HG02981 (cell line): ENCODE data around the gene GPATCH2.
"Not testable (repeated sequence)": the region's sequence is repeated elsewhere in the genome, so short reads cannot be mapped to it uniquely, and the experiment has no call there.

Experiments
- ATAC-seq: cut with Tn5 transposase; IDR thresholded peaks from one replicate; pipeline ENCODE4 v1.9.1; 2021; ENCODE audit warnings: mild to moderate bottlenecking, moderate library complexity; ENCODE audit not compliant: unreplicated experiment

The GPATCH2 gene

DNA sequence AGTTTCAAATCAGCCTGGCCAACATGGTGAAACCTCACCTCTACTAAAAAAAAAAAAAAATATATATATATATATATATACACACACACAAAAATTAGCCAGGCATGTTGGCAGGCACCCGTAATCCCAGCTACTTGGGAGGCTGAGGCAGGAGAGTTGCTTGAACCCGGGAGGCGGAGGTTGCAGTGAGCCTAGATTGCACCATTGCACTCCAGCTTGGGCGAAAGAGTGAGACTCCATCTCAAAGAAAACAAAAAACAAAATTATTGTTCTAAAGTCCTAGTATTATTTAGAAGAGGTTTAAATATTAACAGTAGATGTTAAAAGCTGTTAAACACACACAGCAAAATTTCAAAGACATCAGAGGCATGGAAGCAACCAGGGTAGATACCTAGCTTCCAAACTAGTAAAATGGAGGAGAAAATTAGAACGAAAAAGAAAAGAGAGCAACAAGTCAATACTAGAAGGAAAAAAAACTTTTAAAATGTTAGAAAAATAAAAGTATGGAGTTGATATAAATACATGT lies 46.5 kb downstream of the GPATCH2 start:
- not testable (repeated sequence) for ATAC-seq

DNA sequence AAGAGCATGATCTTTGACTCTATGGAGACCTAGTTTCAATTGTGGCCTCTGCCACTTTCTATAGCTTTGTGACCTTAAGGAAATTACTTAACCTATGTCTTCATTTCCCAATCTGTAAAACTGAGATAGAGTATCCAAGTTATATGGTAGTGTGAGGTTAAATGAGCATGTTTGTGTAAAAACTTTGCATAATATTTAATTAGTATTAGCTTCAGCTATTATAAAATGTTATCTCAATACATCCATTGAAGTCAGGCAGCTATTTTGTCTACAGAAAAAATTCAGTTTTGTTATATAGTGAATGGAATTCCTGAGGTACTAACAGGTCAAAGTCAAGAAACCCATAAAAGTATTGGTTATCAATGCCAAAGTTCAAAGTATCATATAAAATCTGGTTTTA lies 53.6 kb downstream of the GPATCH2 start:
- no peak for ATAC-seq

DNA sequence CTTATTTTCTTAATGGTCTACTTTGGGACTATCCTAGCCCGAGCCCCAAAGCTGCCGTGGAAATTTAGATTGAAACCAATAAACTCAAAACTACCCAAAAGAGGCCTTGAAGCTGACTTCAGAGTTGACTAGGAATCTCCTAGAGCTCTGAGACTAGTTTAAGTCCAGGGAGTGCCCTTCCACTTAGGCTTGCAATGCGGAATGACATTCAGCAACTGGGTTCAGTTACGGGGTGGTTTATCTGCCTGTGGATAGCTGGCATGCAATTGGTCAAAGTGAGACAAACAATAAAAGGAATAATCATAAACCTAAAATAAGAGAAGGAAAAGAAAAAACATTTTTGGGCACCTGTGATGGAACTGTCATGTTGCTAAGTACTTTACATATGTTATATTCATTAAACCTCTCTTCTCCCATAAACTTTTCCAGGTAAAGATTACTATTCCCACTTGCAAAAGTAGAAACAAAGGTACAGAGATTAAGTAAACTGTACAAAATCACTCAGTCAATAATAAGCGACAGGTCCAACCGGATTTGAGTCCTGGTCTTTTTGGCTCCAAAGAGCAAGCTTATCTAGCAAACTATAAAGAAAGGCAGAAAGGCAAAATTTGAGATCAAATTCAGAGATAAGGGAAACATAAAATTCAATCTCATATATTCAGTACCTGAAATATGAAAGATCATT lies 56.5 kb downstream of the GPATCH2 start:
- no peak for ATAC-seq

DNA sequence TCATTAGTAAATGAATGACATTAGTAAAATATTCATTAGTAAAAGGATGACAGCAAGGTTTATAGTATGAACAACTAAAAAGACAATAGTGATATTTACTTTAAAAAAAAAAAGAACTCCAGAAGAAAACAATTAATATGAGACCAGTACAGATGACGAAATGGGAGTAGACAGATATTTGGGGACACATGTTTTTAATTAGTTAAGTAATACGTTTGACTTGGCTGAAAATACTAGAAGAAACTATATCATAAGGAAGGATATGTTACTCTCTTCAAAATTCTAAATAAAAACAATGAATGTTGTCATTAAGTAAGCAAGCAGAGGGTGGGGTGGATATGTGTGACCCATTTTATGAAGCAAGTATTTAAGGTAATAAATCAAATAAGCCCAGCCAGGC lies 61.9 kb downstream of the GPATCH2 start:
- ATAC-seq = no peak

DNA sequence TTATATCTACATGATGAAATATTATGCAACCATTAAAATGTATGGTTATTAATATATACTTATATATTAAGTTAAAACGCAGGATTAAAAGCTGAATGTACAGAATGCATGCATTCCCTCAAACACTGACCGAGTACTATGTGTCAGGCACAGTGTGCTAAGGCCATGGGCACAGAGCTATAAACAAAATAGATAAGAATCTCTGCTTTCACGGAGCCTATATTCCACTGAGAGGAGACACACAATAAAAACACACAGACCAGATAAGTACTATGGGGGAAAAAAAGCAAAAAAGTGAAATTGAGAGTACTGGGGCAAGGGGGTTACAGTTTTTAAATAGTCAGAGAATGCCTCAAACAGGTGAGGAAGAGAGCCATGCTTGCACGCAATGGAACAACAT lies 62.7 kb downstream of the GPATCH2 start:
- no peak for ATAC-seq

DNA sequence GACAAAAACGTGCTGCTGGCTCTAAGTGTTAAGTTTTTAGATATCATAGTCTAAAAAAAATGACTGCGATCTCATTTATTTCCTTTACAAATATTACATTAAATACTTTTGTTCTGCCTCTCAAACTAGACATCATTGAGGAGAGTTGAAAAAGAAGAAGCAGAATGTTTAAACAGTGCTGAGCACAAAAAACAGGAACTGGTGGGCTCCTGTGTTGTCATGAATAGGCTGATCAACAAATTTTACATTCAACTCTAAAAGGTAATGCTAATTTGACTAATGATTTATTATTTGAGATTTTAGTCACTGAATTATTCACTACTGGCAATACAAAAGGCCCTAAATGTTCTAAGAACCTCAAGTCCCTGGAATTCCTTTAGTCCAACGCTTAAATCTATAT lies 66.1 kb downstream of the GPATCH2 start:
- no peak for ATAC-seq

DNA sequence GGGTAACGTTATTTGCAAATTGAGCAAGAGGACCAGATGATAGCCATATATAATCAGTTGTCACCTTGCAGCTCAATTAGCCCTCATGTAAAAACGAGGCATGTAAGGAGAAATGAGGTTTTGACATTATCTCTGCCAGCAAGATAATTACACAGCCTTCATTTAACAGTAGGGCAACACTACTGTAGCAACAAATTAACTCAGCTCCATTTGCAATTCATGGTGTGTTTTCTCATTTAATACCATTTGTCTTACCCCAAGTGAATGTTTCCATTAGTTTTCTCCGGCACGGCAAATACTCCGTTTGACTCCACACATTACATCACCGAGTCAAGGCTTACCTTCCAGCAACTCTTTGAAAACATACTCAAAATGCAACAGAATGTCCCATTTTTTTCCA lies 66.7 kb downstream of the GPATCH2 start:
- ATAC-seq = no peak

DNA sequence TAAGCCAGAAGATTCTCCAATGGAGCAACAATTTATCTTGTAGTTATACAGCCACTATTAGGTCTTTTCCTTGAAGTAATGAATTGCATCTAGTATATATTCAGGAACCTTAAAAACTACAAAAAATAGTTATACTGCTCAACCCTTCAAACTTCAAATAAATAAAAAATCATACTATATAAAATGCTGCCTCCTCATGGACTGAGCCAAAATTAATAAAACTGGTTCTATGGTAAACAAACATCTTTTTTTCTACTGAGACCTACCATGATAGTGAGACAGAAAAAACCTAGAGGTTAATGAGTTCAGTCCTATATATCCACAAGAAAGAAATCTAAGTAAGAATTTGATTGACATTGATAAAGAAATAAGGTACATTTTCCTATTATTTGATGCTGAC lies 67.7 kb downstream of the GPATCH2 start:
- ATAC-seq = no peak

DNA sequence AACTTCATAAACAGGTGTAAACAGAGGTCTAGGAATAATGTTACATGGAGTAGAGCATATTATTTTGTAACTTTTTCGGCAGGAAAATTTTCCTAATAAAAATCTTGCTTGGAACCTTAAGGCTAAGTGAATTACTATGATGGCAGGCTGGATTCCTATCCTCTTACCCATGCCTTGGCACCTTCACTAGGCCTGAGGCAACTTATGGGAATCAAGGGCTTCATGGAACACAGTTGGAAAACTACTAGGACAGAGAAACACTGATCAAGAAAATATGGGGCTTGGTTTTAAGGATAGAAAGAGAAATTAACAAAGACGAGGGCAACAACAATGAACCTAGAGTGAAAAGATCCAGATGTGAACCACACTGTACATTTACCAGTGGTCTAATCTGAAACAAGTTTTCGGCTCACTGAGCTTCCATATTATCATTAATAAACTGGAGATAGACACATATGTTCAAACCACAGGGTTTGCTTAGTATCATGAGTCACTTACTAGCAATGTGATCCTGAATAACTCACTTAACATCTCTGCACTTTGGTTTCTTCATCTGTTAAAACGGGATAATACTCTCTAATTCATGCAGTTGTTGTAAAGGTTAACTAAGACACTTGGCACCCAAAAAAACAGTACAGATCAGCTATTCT lies 68.5 kb downstream of the GPATCH2 start:
- no peak for ATAC-seq

DNA sequence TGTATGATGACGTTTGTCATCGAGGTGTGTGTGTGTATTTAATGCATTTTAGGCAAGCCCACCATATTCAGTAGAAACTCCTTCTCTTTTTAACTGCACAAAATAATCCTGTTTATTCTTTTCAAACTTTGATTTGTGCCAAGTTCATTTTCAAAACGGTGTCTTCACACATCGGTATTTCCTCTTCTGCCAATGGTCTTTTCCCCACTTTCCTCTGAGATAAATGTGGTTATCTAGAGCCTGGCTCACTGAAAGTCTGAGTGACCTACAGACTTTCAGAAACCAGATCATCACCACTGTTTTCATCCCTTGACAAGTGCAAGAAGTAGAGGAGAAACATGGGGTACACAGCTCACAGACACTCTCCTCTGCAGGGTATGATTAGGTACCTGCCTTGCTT lies 69.4 kb downstream of the GPATCH2 start:
- no peak for ATAC-seq

DNA sequence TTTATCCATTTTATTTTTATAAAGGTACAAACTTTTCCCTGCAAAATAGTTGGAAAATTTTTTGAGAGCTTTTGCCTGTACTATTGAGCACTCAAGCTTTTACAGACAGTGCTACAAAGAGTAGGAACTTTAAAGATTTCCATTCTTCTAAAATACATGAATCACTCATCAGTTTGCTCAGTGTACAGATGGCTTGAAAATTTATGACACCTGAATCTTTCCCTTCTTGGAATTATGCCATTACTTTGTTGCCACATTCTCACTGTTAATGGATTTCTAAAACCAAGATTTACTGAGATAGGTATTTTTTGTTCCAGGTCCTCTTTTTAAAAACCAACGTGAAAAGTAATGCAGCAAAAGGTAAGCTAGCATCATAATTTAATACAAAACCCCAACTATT lies 76.0 kb downstream of the GPATCH2 start:
- no peak for ATAC-seq

DNA sequence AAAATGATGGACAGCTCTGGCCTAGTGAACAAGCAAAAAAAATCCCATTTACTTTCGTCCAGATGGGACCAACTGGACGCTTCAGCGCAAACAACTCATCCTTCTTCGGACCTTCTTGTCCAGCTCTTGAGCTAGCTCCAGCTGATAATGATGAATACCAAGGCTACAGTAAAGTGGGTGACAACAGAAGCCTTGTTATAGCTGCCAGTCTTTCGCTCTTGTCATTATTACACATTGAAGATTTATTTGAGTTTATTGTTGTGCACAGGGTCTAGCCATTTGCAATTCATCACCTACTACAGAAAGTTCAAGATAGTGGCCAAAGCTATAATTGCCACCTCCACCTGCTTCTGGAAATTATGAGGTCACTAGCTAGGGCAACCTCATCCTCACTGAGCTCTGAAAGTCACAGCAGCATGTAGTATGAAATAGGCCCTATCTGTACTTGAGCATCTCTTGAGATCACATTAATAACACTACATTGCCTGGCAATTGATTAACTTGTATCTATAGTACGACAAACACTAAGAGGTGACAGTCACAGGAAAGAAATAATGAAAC lies 76.9 kb downstream of the GPATCH2 start:
- ATAC-seq = no peak

DNA sequence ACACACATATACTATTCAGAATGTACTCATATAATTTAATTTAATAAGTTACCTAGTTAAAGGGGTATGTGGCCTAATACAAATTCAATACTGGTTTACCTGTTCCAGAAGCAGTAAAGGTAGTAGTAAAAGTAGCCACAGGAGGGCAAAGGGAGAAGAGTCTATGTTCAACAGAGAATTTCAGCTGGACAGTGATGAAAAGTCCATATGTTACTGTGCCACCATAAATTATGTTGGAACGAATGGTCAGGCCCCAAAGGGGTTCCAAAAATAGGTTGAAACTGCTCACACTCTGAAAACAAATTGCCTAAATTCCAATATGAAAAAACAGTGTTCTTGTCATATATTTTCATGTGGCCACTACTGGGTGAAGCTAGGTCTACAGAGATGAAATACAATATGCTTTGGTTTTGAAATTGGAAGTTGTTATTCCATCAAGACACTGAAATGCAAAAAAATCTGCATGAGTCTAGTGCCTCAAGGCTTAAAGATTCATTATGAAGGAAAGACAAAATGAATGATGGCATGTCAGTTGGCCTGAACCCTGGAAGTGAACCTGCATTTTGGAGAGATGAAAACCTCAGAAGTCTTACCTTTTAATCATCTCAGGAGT lies 78.4 kb downstream of the GPATCH2 start:
- no peak for ATAC-seq

DNA sequence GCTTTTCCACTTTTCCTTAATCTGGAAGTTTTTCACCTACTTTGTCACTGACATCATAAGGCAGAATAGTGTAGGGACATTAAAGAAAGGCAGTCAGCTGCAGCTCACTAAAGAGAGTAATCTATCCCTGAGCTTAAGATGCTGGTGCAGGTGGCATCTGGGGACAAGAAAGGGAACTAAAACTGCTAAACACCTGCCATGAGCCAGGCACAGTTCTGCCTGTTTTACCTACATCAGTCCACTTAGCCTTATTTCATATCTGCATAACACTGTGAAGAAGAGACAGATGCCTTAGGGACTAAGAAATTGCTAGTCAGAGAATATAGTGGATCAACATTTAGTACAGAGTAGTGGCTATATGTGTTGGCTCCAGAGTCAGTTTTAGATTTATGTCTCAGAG lies 88.1 kb downstream of the GPATCH2 start:
- ATAC-seq = peak; percentile 87

DNA sequence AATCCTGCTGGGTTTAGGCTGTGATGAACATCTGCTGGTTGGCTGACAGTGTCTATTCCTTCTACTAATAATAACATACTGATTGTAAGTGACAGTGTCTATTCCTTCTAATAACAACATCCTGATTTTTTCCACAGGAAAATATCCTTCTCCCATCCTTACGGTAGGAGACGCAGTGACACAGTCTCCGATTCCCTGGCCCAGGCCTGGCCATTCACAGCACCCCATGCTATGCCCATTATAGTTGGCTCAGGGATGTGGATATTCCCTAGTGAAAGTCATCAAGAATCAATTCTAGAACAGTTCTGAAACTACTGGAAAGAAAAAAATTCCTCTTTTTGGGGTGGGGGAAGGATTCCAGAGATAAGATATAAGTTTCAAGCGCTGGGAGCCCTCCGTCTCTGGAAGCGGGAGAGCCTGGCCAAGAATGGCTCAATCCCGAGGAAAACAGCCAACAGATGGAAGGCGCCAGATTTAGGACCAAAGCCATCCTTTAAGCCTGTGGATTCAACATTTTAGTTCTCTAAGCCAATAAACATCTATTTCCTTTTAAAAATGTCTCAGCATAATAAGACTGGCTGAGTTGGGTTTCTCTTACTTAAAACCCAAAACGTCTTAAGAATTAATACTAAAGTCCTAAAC lies 88.6 kb downstream of the GPATCH2 start:
- no peak for ATAC-seq

DNA sequence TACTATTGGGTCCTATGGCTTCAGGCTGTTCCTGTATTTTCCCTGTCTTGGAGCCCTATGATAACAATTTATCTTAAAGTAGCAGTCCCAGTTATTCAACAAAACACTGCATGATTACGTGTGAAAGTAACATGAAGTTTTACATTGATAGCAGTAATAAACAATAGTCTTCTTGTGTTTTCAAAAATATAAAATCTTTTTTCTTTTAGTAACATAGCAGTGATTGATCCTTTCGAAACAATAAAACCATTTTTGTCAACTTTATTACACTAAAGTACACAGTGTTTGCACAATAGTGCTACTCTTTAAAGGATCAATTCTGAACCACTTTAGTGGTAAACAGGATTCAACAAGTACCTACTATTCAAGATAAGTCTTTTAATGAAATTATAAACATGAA lies 90.6 kb downstream of the GPATCH2 start:
- no peak for ATAC-seq

DNA sequence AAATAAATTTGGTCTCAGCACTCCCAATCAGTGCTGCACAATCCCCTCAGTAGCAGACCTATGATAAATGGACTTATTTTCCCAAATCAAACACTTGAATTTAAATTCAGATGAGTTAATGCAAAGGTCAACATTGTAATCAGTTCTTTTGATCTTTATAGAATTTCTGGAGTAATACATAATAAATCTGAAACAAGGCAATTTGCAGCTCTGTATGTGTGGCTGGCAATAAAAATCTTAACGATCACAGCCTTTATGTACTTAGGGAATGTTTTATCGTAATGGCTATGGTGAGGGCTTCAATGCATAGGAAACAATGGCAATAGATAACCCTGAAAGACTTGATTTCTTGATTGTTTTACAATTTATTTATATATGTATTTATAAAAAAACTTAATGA lies 91.4 kb downstream of the GPATCH2 start:
- no peak for ATAC-seq

DNA sequence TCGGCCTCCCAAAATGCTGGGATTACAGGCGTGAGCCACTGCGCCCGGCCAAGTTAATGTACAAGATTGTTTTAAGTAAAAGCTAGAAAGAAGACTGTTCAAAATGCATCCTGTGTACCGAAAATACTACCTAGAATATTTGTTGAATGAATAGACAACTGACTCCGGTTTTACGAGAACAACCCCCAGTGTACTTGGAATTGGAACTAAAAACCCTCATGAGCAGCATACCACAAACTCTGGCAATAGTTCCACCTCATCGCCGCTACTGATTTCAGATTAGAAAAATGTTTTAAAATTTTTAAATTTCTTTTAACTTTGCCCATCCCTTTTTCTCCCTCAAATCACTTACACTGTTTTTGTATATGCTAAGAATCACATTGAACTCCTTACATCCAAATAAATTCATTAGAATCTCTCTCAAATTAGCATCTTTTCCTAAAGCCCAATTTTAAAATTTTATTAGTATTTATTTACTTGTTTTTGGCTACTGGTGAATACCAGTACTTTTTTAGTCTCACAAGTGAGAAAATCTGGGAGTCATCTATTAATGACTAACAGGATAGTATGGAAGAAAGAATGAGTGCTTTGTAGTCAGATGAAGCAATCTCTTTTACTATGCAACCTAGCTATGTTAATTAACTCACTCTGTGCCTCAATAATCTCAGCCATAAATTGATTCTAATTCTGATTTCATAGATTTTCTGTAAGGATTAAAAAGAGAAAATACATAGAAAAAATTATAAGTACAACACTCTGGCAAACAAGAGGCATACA lies 95.1 kb downstream of the GPATCH2 start:
- ATAC-seq = no peak

DNA sequence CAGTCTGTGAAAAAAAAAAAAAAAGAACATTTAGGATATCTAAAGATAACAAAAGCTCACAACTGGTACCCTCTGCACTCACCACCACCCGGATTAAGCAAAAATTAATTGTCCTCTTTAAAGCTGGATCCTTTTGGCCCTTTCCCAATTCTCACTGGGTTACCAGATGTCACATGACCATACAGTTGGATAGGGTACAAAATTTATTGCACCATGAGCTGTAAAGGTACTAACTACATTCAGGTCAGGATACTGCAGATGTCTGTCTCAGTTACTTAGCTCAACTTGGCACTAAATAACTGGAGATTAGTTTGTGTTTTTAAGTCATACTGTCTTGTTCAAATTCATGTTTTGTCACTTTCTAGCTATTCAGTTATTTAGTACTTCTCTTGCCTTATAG lies 96.3 kb downstream of the GPATCH2 start:
- ATAC-seq = no peak

DNA sequence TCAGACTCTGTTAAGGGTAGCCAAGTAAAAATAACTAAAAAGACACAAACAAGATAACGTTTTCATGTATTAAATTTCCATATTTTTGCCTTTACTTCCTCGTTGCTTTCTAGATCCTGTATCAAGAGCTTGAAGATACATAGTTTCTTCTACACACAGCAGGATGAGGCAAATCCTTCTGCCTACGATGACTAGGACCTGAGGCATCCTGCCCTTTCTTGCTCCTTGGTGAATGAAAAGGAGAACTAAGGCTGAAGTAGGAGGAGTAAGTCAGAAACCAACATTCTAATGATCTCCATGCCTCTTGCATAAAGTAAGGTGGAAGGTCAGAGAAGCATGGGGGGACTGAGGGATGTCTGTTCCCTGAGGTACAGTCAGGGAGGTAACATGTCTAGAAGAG lies 102.6 kb downstream of the GPATCH2 start:
- ATAC-seq = no peak

DNA sequence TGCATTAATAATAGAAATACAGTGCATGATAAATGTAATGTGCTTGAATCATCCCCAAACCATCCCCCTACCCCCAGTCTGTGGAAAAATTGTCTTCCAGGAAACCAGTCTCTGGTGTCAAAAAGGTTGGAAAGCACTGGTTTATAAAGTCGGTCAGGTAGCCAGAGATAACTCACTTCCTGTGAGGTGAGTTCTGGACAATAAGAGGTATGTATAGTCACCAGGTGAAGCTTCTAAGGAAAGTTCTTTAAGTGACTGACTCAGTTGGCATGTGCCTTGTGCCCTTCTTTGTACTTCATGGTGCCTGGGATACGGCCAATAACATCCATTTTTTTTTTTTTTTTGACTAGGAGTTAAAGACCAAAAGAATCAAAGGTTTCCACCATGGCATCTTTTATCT lies 103.7 kb downstream of the GPATCH2 start:
- no peak for ATAC-seq
